MM.1S (cell line): ENCODE results near the gene NTSR1.

Experiments used
- DNase-seq: peaks from one replicate; pipeline ENCODE4 v3.0.0-alpha.2; 2015
- H2AFZ ChIP-seq: fragments of 300-600 bp; sonication (generic); 2 replicates; pipeline ENCODE4 v1.6.0; 2016; ENCODE audit warnings: antibody characterized with exemption, low read length
- H3F3A ChIP-seq: fragments of 300-600 bp; sonication (generic); 2 replicates; pipeline ENCODE4 v1.6.1; 2016; ENCODE audit warnings: mild to moderate bottlenecking, antibody characterized with exemption, low read length, moderate library complexity, mixed read lengths; ENCODE audit not compliant: insufficient read depth
- H3K27ac ChIP-seq: fragments of 300-600 bp; sonication (generic); 2 replicates; pipeline ENCODE4 v1.5.1; 2016; ENCODE audit warnings: mild to moderate bottlenecking, low read length
- H3K27me3 ChIP-seq: fragments of 300-600 bp; sonication (generic); replicated peaks from 2 replicates; pipeline ENCODE4 v1.6.0; 2016; ENCODE audit warnings: low read length; ENCODE audit not compliant: insufficient read depth
- H3K36me3 ChIP-seq: fragments of 300-600 bp; sonication (generic); replicated peaks from 2 replicates; pipeline ENCODE4 v1.6.1; 2016; ENCODE audit warnings: mild to moderate bottlenecking, low read length, mixed read lengths; ENCODE audit not compliant: insufficient read depth
- H3K4me1 ChIP-seq: fragments of 300-600 bp; sonication (generic); 2 replicates; pipeline ENCODE4 v1.6.1; 2016; ENCODE audit warnings: low read length, mixed read lengths
- H3K4me2 ChIP-seq: fragments of 300-600 bp; sonication (generic); 2 replicates; pipeline ENCODE4 v1.6.0; 2016; ENCODE audit warnings: low read depth, low read length
- H3K4me3 ChIP-seq: fragments of 300-600 bp; sonication (generic); 2 replicates; pipeline ENCODE4 v1.5.1; 2016; ENCODE audit warnings: low read length, mixed read lengths
- H3K79me2 ChIP-seq: fragments of 300-600 bp; sonication (generic); 2 replicates; pipeline ENCODE4 v1.6.1; 2016; ENCODE audit warnings: mixed run types, low read length, mixed read lengths
- H3K9ac ChIP-seq: fragments of 300-600 bp; sonication (generic); 2 replicates; pipeline ENCODE4 v1.6.1; 2016; ENCODE audit warnings: low read length, mixed read lengths
- H3K9me2 ChIP-seq: fragments of 300-600 bp; sonication (generic); replicated peaks from 2 replicates; pipeline ENCODE4 v1.6.1; 2016; ENCODE audit warnings: mild to moderate bottlenecking, low read length, mixed read lengths; ENCODE audit not compliant: insufficient read depth
- H3K9me3 ChIP-seq: fragments of 300-600 bp; sonication (generic); replicated peaks from 2 replicates; pipeline ENCODE4 v1.6.1; 2016; ENCODE audit warnings: mild to moderate bottlenecking, low read length, mixed read lengths; ENCODE audit not compliant: insufficient read depth
- H4K20me1 ChIP-seq: fragments of 300-600 bp; sonication (generic); 2 replicates; pipeline ENCODE4 v1.6.1; 2016; ENCODE audit warnings: mild to moderate bottlenecking, low read length, moderate library complexity, mixed read lengths; ENCODE audit not compliant: insufficient read depth
- CTCF ChIP-seq: fragments of 300-600 bp; sonication (generic); IDR thresholded peaks from 2 replicates; pipeline ENCODE4 v1.5.1; 2016; ENCODE audit warnings: antibody characterized with exemption, low read length, mixed read lengths
- EZH2 ChIP-seq: fragments of 300-600 bp; sonication (generic); optimal IDR thresholded peaks from 2 replicates; pipeline ENCODE3; 2017; ENCODE audit warnings: low read depth, mild to moderate bottlenecking, antibody characterized with exemption, low read length, mixed read lengths
- EZH2phosphoT487 ChIP-seq: fragments of 300-600 bp; sonication (generic); IDR thresholded peaks from 2 replicates; pipeline ENCODE4 v1.6.1; 2018; ENCODE audit warnings: antibody characterized with exemption, low read length

The NTSR1 gene

DNA sequence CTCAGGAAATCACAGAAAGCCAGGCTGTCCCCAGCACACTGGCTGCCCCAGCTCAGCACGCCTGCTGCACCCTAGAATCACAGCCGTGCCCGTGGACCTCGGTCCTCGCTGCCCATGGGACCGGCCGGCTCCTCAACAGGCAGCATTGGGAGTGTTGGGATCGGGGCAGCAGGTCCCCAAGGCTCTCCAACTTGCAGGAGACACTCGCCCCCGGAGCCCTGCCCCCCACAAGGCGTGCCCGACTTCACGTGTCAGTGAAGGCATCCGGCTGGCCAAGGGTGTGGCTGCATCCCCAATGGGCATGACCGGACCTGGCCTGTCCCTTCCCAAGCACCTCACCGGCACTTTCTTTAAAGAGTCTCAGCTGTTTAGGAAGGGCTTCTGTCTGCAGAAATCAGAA is 3.0 kb upstream of the NTSR1 start:
- Histone ChIP-seq H3K4me3 (no peak overlapping the region), H3K79me2 (no peaks in the 10 kb centered on the region), H2AFZ (no peak overlapping the region), H3K27me3 (peaks cover 97% of the 10 kb centered on the region), H3K36me3 (no peaks in the 10 kb centered on the region), H4K20me1 (no peaks in the 10 kb centered on the region), H3K9ac (no peak overlapping the region), H3K9me2 (no peaks in the 10 kb centered on the region), H3K4me2 (no peak overlapping the region), H3K9me3 (no peaks in the 10 kb centered on the region), H3K27ac (no peak overlapping the region), H3K4me1 (no peaks in the 10 kb centered on the region), H3F3A (no peaks in the 10 kb centered on the region)
- no peak for TF ChIP-seq CTCF
- TF ChIP-seq EZH2phosphoT487 = no peak
- no peak for TF ChIP-seq EZH2
- no peak for DNase-seq

DNA sequence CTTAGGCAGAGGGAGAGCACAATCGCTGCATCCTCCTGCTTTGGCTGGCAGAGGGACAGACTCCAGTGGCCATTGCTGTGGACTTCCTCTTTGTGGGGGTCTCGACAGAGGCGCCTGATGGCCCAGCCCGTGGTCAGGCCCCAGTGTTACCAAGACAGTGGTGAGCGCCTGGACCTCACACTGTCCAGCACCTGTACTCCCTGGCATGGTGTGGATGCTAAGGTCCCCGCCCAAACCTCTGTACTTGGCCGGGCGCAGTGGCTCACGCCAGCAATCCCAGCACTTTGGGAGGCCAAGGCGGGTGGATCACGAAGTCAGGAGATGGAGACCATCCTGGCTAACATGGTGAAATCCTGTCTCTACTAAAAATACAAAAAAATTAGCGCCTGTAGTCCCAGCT is 2.3 kb upstream of the NTSR1 start:
- no peak for DNase-seq
- Histone ChIP-seq H3K27me3 (peaks cover 97% of the 10 kb centered on the region), H2AFZ (no peak overlapping the region), H4K20me1 (no peaks in the 10 kb centered on the region), H3F3A (no peaks in the 10 kb centered on the region), H3K79me2 (no peaks in the 10 kb centered on the region), H3K9me3 (no peaks in the 10 kb centered on the region), H3K36me3 (no peaks in the 10 kb centered on the region), H3K4me2 (no peak overlapping the region), H3K27ac (no peak overlapping the region), H3K4me3 (no peak overlapping the region), H3K9ac (no peak overlapping the region), H3K4me1 (no peaks in the 10 kb centered on the region), H3K9me2 (no peaks in the 10 kb centered on the region)
- no peak for TF ChIP-seq EZH2phosphoT487
- TF ChIP-seq EZH2 = no peak
- no peak for TF ChIP-seq CTCF

- no peaks in the 10 kb centered on the region for H3K9me2 ChIP-seq
- H2AFZ ChIP-seq = no peak overlapping the region
- no peak overlapping the region for H3K4me3 ChIP-seq
- no peaks in the 10 kb centered on the region for H3K4me1 ChIP-seq
- H3K4me2 ChIP-seq = no peak overlapping the region
- H3K79me2 ChIP-seq = no peaks in the 10 kb centered on the region
- TF ChIP-seq EZH2 (no peak), CTCF (no peak), EZH2phosphoT487 (no peak)
- H3K9ac ChIP-seq = no peak overlapping the region
- no peaks in the 10 kb centered on the region for H3K36me3 ChIP-seq
- no peak overlapping the region for H3K27ac ChIP-seq
- H3K27me3 ChIP-seq = peaks cover 96% of the 10 kb centered on the region
- DNase-seq = no peak
- no peaks in the 10 kb centered on the region for H3K9me3 ChIP-seq
- H3F3A ChIP-seq = no peaks in the 10 kb centered on the region
- no peaks in the 10 kb centered on the region for H4K20me1 ChIP-seq
Observed at GRCh38 chr20:62706857-62707256, 1.8 kb upstream of the NTSR1 start.
